ENCODE measurements around the gene C1orf105.
"Not testable (repeated sequence)": the region's sequence is repeated elsewhere in the genome, so short reads cannot be mapped to it uniquely, and the experiment has no call there.

The C1orf105 gene, protein sequence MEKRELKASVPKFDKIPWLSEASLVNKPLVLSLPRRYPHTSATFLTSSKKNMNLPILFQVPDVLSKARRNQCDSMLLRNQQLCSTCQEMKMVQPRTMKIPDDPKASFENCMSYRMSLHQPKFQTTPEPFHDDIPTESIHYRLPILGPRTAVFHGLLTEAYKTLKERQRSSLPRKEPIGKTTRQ

DNA sequence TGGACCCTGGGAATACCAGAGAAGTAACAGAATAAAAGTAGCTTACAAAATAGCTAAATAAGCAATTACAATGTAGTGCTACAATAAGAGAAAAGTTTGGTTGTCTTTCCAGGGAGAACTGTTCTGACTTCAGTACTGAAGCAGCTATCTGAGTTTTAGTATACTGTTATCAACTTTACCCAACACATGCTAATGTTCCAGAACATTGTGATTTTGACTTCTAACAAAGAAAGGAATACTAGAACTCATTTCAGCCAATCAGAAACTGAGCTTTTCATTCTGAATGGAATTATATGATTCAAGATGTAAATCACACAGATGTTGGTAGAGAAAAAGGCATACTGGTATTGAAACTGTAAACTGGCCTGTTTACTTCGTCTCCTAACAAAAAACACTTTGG, at the start of gene C1orf105:
TSS of gene C1orf105 (plus strand) at position 301 of the 400 bp plus-strand sequence. CDS start 201 bp downstream, outside the sequence.
- DNase-seq (ENCODE audit: low read depth), result no peak

DNA sequence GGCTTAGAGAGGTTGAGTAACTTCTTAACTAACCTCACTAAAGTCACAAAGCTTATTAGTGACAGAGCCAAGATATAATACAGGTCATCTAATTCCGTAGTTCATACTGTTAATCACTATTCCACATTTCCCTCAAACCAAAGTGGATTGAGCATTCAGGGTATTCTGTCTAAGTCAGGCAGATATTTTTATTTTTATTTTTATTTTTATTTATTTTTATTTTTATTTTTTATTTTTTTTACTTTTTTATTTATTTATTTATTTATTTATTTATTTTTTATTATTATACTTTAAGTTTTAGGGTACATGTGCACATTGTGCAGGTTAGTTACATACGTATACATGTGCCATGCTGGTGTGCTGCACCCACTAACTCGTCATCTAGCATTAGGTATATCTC, 48.8 kb upstream of the C1orf105 start:
- not testable (repeated sequence) for DNase-seq (ENCODE audit: low read depth)

DNA sequence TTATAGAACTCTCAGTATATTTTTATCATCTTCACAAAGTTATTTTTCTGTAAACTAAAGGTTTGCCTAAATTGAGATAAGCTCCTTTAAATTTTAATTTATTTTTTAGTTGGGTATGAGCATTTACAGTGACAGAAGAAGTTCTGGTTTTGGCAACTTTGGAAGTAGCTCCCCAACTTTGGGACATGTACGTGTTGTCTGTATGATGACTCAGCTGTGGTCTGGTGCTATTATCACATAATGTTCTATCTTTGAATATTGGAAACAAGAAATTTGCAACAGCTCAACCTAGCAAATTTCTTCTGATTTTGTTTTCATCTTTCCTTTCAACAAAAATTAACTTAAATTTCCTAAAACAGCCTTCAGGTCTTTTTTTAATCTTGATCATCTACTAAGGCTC, 46.6 kb upstream of the C1orf105 start:
- peak; percentile 20 for DNase-seq (ENCODE audit: low read depth)

DNA sequence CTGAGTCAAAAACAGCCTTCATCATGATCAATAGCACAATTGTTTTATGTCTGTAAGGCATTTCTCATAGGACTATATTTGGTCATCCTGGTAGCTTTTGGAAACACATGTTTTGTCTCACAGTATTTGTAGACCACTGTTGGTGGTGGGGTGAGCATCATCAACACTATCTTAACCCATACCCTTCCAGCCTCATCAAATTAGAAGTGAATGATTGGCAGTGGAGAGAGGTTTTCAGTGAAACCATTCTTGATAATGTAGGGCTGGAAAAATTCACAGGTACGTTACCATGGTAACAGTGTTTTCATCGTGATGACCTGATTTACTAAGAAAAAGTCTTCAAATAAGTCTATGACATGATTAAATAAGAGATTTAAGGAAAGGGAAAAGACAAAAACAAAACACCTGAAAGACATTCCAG, 45.3 kb upstream of the C1orf105 start:
- no peak for DNase-seq (ENCODE audit: low read depth)

DNA sequence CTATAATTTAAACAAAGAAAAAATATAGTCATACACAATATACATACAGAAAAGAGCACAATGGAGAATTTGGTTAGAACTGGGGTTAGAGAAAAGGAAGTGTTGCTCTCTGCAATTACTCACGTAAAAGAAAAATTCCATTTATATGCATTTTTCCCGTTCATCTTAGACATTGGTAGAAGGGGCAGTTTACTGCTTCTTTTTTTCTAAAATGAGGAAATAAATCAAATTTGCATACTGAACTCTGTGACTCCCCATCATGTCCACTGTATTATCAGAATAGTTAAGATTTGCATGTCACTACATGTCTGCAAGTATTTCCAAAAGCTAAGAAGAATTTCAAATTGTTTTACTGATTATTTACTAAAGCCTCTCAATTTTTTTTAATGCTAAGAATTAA, 44.1 kb upstream of the C1orf105 start:
- DNase-seq (ENCODE audit: low read depth), result no peak

DNA sequence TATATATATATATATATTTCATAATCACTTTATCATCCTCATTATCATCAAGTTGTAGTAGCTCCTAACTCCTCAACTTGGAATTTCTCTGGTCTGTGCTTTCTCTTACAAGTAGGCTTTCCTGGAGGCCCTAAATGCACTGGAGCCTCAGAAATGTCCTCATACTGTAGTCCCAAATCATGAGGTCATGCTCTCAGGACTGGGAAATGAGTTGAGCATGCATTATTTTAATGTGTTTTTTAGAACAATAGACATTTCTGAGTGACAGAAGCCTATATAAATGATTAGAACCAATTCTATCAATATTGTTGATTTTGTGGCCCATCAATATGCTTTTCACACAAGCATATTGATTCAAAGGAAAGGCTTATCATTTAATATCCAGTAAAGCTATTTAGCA, 42.9 kb upstream of the C1orf105 start:
- no peak for DNase-seq (ENCODE audit: low read depth)

DNA sequence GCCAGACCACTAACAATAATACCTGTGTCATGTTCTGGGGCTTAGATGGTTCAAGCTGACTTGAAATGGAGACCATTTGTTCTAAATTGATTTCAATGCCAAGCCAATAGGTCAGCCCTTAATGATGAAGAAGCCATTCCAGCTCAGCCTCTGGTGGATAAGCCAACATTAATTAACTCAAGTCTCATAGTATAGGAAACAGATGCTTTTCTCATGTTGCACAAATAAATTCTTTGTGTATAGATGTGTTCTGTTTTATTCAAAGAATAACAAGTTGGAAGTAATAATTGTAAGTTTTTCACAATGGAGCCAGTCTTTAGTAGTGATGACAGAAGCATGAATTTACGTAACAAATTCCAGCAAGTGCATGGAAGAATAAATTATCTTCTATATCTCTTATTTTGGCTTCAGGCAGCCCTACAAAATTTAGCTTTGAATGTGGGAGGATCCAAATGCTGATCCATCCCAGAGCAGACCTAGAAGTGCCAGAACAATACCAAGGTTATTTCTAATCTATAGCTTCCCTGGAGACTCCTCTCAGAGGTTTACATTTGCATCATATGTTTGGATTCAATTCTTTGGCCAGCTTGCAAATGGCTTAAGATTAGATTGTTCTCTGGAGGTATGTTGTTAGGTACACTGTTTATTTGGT, 42.2 kb upstream of the C1orf105 start:
- no peak for DNase-seq (ENCODE audit: low read depth)

DNA sequence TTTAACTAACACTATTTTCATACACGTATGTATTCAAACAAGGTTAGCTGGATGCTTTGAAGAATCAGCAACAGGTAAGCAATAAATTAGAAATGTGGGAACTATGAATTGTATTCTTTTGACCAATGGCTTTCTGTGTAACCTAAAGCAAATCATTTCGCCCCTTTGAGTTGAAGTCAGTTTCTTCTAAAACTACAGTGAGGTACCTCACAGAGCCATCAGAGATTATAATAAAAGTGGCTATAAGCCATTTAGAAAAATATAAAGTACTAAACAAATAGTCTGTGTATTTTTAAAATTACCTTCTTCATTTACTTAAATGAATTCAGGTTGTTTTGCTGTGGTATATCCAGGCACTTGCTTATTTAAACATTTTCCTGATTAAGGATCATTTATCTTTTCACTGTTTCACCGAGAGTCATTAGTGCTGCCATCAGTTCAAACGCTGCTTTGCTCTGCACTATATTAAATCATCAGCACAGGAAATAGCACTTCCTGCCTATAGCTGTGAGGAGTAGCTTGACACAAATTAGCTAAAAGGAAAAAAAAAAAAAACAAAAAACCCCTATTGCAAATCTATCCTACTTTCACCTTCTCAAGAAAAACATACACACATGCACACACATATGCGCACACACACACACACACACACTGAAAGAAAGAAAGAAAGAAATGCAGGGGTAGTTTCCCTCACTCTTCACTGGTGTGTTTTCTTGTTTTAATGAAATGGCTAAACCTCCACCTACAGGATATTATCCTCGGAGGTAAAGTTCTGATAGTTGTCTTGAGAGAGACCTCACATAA, 39.8 kb upstream of the C1orf105 start:
- DNase-seq (ENCODE audit: low read depth), result peak; percentile 32

DNA sequence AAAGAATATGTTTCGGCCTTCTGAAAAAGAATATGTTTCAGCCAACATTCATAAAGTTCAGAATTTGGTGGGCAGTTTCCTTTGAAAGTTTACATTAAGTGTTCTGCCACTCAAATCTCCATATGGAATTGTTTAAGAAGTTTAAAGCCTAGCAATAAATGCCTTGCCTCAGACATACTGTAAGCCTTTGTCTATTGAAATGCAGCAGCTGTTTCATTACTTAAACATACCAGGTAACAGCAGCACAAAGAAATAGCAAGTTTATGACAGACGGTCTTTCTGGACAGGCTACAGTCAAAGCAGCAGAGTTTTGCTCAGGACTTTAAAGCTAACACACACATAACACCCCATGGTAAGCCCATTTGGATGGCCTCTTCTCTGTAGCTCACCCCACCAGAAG, 38.5 kb upstream of the C1orf105 start:
- DNase-seq (ENCODE audit: low read depth), result no peak

DNA sequence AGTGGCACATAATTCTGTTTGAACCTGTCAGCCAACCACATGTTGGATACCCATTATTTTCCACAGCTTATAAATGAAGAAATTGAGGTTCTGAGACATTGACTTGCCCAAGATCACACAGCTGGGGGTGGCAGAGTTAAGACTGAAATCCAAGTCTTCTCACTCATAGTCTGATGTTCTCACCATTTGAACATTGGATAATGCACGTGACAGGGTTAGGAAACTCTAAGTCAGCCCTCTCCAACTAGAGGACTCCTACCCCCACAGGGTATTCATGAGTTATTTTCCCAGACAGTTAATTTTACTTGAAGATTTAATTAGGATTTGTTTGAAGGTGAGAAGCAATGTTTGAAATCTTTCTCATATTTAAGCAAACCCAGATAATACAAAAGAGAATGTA, 38.1 kb upstream of the C1orf105 start:
- DNase-seq (ENCODE audit: low read depth), result no peak

DNA sequence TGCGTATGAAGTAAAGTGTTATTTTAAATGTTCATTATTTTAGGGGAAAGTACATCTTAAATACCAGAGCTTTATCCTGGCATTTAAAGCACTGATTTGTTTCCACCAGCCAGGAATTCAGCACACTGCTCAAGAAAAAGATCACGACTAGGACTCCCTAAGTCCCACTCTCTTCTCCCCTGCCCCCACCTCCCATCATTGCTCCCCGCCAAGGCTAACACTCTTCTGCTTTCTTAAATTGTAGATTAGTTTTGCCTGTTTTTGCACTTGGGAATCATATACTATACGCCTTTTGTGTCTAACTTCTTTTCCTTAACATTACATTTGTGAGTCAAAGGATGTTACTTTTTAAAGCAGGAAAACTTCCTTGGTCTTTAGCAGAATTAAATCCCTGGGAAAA, 37.5 kb upstream of the C1orf105 start:
- no peak for DNase-seq (ENCODE audit: low read depth)

DNA sequence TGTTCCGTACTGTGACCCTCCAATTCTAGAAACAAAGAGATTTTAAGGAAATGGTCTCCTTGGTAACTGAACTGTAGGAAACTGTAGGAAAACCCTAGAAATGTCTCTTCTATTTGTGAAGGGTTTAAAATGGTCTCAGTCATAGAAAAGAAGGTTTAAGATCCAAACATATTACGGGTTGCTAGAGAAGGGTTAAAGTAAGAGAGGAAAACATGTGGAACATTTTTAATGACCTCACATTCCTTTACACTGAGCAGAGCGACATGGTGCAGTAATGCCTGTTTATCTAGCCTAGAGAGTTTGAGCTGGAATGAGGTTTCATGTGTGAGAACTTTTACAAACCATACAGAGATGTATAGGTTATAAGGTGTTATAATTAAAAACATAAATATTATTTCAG, 36.9 kb upstream of the C1orf105 start:
- DNase-seq (ENCODE audit: low read depth), result peak; percentile 59

DNA sequence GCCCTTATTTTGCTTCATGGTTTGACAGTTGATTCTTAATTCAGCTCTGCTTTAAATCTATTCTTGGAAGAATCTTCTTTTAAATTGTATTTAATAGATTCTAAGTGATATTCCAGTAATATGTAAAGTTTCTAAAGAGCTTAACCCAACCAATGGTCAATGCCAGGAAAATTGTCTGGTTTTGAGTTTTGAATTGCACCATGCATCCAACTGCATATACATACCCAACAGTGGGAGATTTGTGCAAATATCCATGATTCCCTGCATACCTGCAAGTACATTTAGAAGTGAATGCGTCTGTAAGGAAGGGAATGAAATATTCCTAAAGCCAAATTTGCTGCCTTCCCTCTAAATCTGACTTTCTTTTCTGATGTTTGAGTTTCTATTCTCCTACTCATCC, 35.8 kb upstream of the C1orf105 start:
- DNase-seq (ENCODE audit: low read depth), result no peak

DNA sequence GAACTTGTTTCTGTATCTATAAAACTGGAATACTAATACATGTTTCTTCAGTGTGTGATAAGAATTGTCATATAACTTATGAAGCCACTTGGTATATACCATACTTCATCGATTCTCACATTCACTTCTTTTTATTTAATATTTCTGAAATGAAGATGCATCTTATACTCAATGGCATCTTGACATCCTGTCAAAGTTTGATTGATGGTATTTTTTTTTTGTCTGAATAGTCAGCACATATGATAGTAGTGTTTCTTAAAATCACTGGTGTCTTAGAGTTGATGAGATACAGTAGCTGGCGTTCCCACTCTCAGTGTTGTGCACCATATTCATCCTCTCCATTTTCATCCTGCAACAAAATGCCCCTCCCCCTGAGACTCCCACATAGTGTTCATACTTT, 34.4 kb upstream of the C1orf105 start:
- DNase-seq (ENCODE audit: low read depth), result no peak

DNA sequence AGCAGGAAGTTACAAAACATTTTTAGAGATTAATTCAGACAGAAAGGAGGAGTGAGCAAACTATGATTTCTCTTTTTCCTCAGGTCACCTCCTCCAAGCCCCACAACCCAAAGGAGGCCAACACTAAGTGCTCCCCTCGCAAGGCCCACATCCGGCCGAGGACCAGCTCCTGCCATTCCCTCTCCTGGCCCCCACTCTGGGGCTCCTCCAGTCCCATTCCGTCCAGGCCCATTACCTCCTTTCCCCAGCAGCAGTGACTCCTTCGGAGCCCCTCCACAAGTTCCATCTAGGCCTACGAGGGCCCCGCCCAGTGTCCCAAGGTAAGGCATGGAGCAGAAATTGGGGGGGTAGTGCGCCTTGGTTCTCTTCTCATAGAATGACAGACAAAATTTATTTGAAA, 32.0 kb upstream of the C1orf105 start:
- no peak for DNase-seq (ENCODE audit: low read depth)

DNA sequence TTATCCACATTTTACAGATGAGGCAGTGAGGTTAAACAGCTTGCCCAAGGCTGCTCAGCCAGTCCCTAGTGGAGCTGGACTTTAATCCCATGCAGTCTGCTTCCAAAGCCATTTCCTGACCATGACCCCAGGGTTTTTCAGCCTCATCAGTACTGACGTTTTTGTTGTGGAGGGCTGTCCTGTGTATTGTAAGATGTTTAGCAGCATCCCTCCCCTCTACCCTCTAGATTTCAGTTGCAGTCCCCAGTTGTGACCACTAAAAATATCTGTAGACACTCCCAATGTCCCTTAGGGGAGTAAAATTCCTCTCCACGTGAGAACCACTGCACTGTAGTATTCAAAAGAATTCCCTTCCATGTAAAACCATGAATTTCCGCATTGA, 30.2 kb upstream of the C1orf105 start:
- DNase-seq (ENCODE audit: low read depth), result no peak

DNA sequence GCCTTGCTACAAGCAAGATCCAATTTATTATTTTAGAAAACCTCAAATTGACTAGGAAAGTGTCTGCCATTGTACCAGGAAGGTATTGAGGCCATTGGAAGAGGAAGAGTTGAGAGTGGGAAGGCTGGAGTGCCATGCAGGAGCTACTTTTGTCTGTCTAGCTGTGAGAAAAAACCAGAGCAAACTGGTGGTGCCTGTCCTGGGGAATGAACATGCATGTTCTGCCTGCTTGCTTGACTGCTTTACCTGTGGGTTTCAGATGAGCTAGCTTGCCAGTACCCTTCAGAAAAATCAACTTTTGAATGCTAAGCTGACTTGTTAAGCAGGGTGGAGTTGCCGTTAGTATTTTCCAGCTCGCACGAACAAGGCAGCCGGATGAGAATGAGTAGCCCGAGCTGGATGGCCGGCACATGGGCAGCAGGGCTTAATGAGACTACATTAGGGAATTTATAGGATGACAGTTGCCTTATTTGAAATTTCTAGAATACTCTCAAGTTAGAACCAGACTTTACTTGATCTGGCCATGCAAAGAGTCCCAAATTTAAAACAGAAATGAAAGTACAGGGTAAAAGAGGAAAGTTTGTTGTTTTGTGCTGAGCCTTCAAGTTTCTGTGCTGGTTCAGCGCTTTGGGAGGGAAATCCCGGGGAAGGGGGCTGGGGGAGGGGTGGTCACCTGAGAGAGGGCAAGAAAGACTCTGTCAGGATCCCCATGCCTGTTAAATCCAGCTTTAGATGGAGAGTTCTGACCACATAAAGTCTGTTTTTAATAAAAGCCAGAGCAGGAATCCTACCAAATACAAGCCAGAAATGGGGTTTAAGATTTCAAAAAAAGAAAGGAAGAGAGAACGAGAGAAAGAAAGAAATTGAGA, 29.6 kb upstream of the C1orf105 start:
- peak; percentile 49 for DNase-seq (ENCODE audit: low read depth)

DNA sequence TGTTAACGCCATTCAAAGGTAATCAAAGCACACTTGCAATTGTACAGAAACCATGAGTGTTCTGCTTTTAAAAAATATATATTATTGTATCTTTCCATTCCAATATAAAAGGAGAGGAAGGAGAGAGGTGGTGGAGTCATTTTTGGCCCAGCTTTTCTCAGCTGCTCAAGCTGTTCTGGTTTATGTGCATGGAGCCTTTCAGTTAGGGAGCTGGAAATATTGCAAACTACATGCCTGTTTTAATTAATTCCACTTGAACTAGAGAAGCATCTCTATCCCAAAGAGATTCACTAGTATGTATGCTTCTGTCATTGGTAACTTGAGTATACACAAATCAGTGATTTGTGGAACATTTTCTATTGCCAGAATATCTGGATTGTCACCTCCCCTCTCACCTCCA, 28.5 kb upstream of the C1orf105 start:
- DNase-seq (ENCODE audit: low read depth), result no peak

DNA sequence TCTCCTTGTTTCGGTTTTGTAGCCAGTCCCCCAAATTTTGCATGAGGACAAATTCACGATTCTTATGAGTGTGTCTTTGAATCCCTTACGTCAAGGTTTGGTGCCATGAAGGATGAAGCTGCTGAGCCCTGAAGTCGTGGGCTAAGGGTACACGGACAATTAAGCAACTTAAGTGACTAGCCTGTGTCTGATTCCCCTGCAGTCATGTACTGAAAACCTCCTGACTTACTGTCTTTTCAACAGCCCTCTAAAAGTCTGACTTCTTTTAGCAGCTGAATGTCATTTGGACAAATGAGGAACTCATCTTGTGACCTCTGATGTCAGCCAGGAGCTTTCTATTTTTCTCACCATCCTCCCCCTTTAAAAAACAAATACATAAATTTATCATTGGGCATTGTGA, 27.1 kb upstream of the C1orf105 start:
- DNase-seq (ENCODE audit: low read depth), result no peak

DNA sequence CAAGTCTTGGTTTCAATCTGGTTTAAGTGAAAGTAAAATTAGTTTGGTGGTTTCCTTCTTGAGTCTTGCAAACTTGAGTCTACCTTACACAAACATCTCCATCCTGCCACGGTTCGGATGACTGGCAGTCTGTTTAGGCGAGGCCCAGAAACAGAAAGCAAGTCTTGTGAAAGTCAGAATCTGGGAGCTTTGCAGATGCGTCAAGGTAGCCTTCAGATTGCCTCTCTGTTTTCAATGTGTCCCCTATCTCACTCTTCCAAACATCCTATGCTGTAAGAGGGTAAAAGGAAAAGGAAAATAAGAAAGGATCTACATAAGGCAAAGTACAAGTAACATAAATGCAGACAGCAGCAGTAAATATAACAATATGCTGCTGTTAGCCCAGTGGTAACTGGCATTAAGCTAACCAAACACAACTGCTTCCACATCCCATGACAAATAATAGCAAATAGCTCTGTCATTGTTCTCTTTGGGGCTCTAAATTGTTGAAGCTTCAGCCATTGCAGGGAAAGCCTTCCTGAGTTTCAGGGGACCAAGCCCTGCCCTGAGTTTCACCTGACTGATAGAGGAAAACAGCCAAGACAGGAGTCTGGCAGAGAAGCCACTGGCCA, 26.2 kb upstream of the C1orf105 start:
- DNase-seq (ENCODE audit: low read depth), result no peak

DNA sequence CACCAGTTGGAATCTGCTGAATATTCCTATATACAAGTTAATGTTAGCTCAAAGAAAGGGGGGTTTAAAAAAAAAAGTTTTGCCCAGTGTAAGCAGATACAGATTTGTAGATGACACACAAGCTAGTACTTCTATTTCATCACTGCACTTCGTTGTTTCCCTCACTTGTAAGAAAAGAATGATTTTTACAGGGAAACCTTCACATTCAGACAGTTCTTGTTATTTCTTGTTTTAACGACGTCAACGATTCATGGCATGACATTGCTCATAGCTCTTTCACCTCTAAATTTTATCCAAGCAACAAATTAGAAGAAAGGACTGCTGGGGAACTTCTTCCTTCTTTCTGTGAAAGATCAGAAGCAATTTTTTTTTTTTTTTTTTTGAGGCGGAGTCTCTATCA, 25.7 kb upstream of the C1orf105 start:
- no peak for DNase-seq (ENCODE audit: low read depth)

DNA sequence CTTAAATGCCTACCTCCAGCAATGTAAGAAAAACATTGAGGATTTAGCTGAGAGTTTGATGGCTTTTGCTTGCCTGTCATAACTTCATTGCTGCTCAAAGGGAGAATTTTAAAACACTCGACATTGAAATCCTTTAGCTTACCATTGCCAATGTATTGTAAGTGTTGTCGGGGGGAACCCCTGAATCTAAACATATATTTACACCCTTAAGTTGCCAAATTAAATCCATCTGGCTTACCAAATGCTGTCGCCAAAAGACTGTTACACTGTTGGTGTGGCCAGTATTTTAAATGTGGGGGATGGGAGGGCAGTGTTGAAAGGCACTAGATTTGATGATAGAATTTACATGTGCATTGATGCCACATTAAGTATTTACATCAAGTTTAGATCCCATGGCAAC, 24.9 kb upstream of the C1orf105 start:
- DNase-seq (ENCODE audit: low read depth), result no peak
